Activated T-cell treated with anti-CD3 and anti-CD28 coated beads, Interleukin-2, amount 50 U/mL, for 24 hours (primary cell): ENCODE measurements around the gene TTC22.
A peak's percentile ranks its signal among the peaks of the same experiment; 100 is the strongest.
"Not testable (repeated sequence)": the region's sequence is repeated elsewhere in the genome, so short reads cannot be mapped to it uniquely, and the experiment has no call there.

Experiments used
- DNase-seq: peaks from one replicate; pipeline ENCODE4 v3.0.0-alpha.2; 2020
- H3K27ac Mint-ChIP-seq: 2 replicates; pipeline ENCODE4 v1.8.0; 2020; ENCODE audit warnings: mild to moderate bottlenecking, mixed read lengths
- H3K27me3 Mint-ChIP-seq: 2 replicates; pipeline ENCODE4 v1.8.0; 2020; ENCODE audit warnings: mixed read lengths
- H3K36me3 Mint-ChIP-seq: 2 replicates; pipeline ENCODE4 v1.8.0; 2020; ENCODE audit warnings: low read depth, mixed read lengths
- H3K4me1 Mint-ChIP-seq: 2 replicates; pipeline ENCODE4 v1.8.0; 2020; ENCODE audit warnings: low read depth, mixed read lengths
- H3K4me3 Mint-ChIP-seq: 2 replicates; pipeline ENCODE4 v1.8.0; 2020; ENCODE audit warnings: mild to moderate bottlenecking, moderate library complexity, mixed read lengths
- H3K9me3 Mint-ChIP-seq: 2 replicates; pipeline ENCODE4 v1.8.0; 2020; ENCODE audit warnings: mixed read lengths

Gene TTC22

GRCh38 chr1:54792686-54793282 is 8.3 kb downstream of the TTC22 start:
- peaks cover 28% of the 10 kb centered on the region for H3K36me3 Mint-ChIP-seq
- H3K4me1 Mint-ChIP-seq, result peaks cover 17% of the 10 kb centered on the region
- peaks cover 2% of the 10 kb centered on the region for H3K9me3 Mint-ChIP-seq
- no peaks in the 10 kb centered on the region for H3K27me3 Mint-ChIP-seq
- H3K4me3 Mint-ChIP-seq, result no peak overlapping the region
- DNase-seq, result no peak
- no peak overlapping the region for H3K27ac Mint-ChIP-seq

DNA sequence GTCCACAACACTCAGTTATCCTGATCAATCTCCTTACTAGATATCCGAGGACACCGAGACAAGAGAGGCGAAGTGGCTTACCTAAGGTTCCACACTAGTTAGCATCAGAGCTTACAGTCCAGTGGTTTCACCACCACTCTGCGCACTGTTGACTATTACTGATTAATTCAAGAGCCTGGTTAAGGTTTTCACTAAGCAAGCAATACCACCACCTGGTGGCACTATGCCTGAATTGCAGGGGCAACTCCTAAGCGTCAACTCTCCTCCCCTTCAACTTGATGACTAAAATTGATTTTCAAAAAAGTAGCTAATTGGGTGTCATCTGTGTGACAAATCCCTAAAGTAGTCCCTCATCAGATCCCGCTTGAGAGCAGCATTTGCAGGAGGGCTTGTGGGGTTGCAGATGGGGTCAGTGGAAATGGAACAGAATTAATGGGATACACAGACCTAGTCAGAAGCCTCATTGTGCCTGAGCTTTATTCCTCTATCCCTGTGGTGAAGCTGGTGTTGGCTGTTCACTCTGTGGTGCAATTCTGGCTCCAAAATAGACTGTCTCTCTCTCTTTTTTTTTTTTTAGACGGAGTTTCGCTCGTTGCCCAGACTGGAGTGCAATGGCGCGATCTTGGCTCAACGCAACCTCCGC is 9.1 kb downstream of the TTC22 start:
- Mint-ChIP-seq H3K27me3 (no peaks in the 10 kb centered on the region), H3K9me3 (peaks cover 2% of the 10 kb centered on the region), H3K27ac (no peak overlapping the region), H3K4me3 (no peak overlapping the region), H3K4me1 (peaks cover 12% of the 10 kb centered on the region), H3K36me3 (peaks cover 30% of the 10 kb centered on the region)
- DNase-seq, result peak; percentile 66

GRCh38 chr1:54788459-54788858 is 12.7 kb downstream of the TTC22 start:
- peaks cover 2% of the 10 kb centered on the region for H3K9me3 Mint-ChIP-seq
- no peaks in the 10 kb centered on the region for H3K4me1 Mint-ChIP-seq
- peak overlapping the region; percentile 52 for H3K27ac Mint-ChIP-seq
- DNase-seq, result no peak
- H3K27me3 Mint-ChIP-seq, result no peaks in the 10 kb centered on the region
- H3K36me3 Mint-ChIP-seq, result peaks cover 34% of the 10 kb centered on the region
- no peak overlapping the region for H3K4me3 Mint-ChIP-seq

DNA sequence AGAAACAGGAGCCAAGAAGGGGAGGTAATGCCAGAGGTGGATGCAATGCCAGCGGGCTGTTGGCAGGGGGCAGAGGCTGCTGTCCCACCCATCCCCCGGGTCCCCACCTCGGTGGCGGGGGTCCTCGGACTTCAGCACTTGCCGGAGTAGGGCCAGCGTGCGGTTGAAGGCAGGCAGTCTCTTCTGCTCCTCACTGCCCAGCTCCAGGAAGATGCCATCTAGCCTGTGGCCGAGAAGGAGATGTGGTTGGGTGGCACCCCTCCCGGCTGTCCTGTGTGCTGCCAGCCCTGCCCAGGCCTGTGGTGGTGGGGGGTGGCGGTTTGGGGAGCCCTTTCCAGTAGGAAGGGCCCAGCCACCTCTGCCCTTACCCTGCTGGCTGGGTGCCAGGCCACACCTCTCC is 13.5 kb downstream of the TTC22 start:
- Mint-ChIP-seq H3K4me1 (no peaks in the 10 kb centered on the region), H3K27me3 (no peaks in the 10 kb centered on the region), H3K36me3 (peaks cover 30% of the 10 kb centered on the region), H3K9me3 (peaks cover 2% of the 10 kb centered on the region), H3K27ac (no peak overlapping the region), H3K4me3 (no peak overlapping the region)
- no peak for DNase-seq

GRCh38 chr1:54786778-54787177 is 14.3 kb downstream of the TTC22 start:
- H3K4me3 Mint-ChIP-seq, result no peak overlapping the region
- no peaks in the 10 kb centered on the region for H3K9me3 Mint-ChIP-seq
- peaks cover 29% of the 10 kb centered on the region for H3K36me3 Mint-ChIP-seq
- H3K27ac Mint-ChIP-seq, result no peak overlapping the region
- no peaks in the 10 kb centered on the region for H3K4me1 Mint-ChIP-seq
- no peak for DNase-seq
- H3K27me3 Mint-ChIP-seq, result no peaks in the 10 kb centered on the region

GRCh38 chr1:54784066-54784465 is 17.1 kb downstream of the TTC22 start:
- no peaks in the 10 kb centered on the region for H3K27me3 Mint-ChIP-seq
- no peak for DNase-seq
- H3K9me3 Mint-ChIP-seq, result no peaks in the 10 kb centered on the region
- H3K27ac Mint-ChIP-seq, result peak overlapping the region; percentile 23
- peaks cover 30% of the 10 kb centered on the region for H3K36me3 Mint-ChIP-seq
- no peak overlapping the region for H3K4me3 Mint-ChIP-seq
- no peaks in the 10 kb centered on the region for H3K4me1 Mint-ChIP-seq

- Mint-ChIP-seq H3K9me3 (no peaks in the 10 kb centered on the region), H3K36me3 (peaks cover 30% of the 10 kb centered on the region), H3K27me3 (no peaks in the 10 kb centered on the region), H3K4me3 (no peak overlapping the region), H3K27ac (no peak overlapping the region), H3K4me1 (no peaks in the 10 kb centered on the region)
- no peak for DNase-seq
Measured at GRCh38 chr1:54782588-54782987, 18.5 kb downstream of the TTC22 start.

- H3K27ac Mint-ChIP-seq, result no peak overlapping the region
- H3K4me1 Mint-ChIP-seq, result no peaks in the 10 kb centered on the region
- no peaks in the 10 kb centered on the region for H3K9me3 Mint-ChIP-seq
- no peak overlapping the region for H3K4me3 Mint-ChIP-seq
- DNase-seq, result no peak
- no peaks in the 10 kb centered on the region for H3K27me3 Mint-ChIP-seq
- peaks cover 28% of the 10 kb centered on the region for H3K36me3 Mint-ChIP-seq
Measured at GRCh38 chr1:54782156-54782555, 19.0 kb downstream of the TTC22 start.

GRCh38 chr1:54781023-54781723 is 19.9 kb downstream of the TTC22 start:
- H3K9me3 Mint-ChIP-seq, result no peaks in the 10 kb centered on the region
- no peak overlapping the region for H3K27ac Mint-ChIP-seq
- H3K27me3 Mint-ChIP-seq, result no peaks in the 10 kb centered on the region
- H3K36me3 Mint-ChIP-seq, result peaks cover 19% of the 10 kb centered on the region
- no peaks in the 10 kb centered on the region for H3K4me1 Mint-ChIP-seq
- no peak for DNase-seq
- H3K4me3 Mint-ChIP-seq, result no peak overlapping the region

- Mint-ChIP-seq H3K4me3 (no peak overlapping the region), H3K27me3 (no peaks in the 10 kb centered on the region), H3K4me1 (no peaks in the 10 kb centered on the region), H3K9me3 (no peaks in the 10 kb centered on the region), H3K27ac (no peak overlapping the region), H3K36me3 (peaks cover 14% of the 10 kb centered on the region)
- DNase-seq, result no peak
Measured at GRCh38 chr1:54777431-54777830, 23.7 kb downstream of the TTC22 start.

DNA sequence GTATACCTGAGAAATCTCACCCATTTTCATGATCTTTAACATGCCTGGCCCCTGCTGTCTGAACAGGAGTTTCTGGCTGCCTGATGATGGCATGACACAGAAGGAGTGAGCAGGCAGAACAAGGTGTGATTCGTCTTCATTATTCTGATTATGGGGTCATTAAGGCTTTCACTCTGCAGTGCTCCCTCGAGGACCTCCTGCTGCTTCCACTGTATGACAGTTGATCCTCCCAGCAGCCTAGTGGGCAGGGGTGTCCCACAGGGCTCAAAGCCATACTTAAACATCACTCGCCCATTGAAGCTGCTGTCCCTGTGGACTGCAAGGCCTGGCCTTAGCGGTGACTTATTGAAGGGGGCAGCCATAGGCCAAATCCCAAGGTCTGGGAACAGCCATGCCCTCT is 24.1 kb downstream of the TTC22 start:
- H3K27me3 Mint-ChIP-seq, result no peaks in the 10 kb centered on the region
- no peaks in the 10 kb centered on the region for H3K4me1 Mint-ChIP-seq
- H3K4me3 Mint-ChIP-seq, result no peak overlapping the region
- no peaks in the 10 kb centered on the region for H3K9me3 Mint-ChIP-seq
- no peak for DNase-seq
- H3K36me3 Mint-ChIP-seq, result peaks cover 13% of the 10 kb centered on the region
- H3K27ac Mint-ChIP-seq, result no peak overlapping the region

- H3K4me1 Mint-ChIP-seq, DNase-seq, H3K9me3 Mint-ChIP-seq, H3K4me3 Mint-ChIP-seq, H3K36me3 Mint-ChIP-seq, H3K27ac Mint-ChIP-seq, H3K27me3 Mint-ChIP-seq: not testable (repeated sequence)
Measured at GRCh38 chr1:54775828-54776721, 25.0 kb downstream of the TTC22 start.

DNA sequence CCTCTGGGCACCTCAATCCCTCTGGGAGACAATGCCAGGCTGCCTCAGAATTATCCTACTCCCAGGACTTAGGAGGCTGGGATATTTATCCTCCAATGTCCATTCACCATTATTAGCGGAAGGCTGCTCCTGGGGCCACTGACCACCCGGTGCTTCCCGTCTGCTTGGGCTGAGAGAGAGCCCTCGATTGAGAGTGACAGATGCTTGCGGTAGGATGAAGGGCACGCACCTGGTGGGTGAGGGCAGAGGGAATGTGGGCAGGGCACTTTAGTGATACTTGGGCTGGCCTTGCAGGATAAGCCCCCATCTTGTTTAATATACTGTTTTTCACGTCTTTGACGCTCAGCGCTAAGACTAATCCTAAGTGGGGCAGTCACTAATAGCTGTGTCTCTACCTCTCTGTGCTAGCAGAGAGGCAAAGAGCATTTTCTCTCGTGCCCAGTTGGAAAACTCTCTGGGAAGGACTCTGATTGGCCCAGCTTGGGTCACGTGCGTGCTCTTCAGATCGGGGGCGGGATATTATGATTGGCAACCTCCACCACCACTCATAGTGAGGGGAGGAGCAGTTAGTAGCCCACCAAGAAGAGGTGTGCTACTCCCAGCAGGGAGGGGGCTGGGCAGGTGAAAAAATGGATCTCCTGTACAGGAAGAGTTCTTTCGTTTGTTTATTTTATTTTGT is 26.2 kb downstream of the TTC22 start:
- peaks cover 6% of the 10 kb centered on the region for H3K36me3 Mint-ChIP-seq
- no peak overlapping the region for H3K27ac Mint-ChIP-seq
- H3K4me3 Mint-ChIP-seq, result no peak overlapping the region
- DNase-seq, result no peak
- H3K9me3 Mint-ChIP-seq, result no peaks in the 10 kb centered on the region
- no peaks in the 10 kb centered on the region for H3K4me1 Mint-ChIP-seq
- no peaks in the 10 kb centered on the region for H3K27me3 Mint-ChIP-seq

DNA sequence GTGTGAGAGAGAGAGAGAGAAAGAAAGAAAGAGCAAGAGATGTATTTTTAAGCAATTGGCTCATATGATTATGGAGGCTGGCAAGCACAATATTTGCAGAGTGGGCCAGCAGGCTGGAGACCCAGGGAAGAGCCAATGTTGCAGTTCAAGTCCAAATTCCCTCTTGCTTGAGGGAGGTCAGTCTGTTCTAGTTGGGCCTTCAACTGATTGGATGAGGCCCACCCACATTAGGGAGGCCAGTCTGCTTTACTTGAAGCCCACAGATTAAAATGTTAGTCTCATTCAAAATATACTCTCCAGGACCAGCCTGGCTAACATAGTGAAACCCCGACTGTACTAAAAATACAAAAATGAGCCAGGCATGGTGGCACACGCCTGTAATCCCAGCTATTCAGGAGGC is 28.2 kb downstream of the TTC22 start:
- no peak for DNase-seq
- H3K9me3 Mint-ChIP-seq, result no peaks in the 10 kb centered on the region
- no peak overlapping the region for H3K27ac Mint-ChIP-seq
- H3K36me3 Mint-ChIP-seq, result no peaks in the 10 kb centered on the region
- H3K27me3 Mint-ChIP-seq, result no peaks in the 10 kb centered on the region
- H3K4me3 Mint-ChIP-seq, result no peak overlapping the region
- H3K4me1 Mint-ChIP-seq, result no peaks in the 10 kb centered on the region
